ENCODE results near the gene MYO1H.

- TF ChIP-seq CTCF (IDR thresholded peaks at IDR 0.05 in 4 of 5, conservative IDR thresholded peaks at IDR 0.05 in 1 of 5) (peak in 4 of 5 experiments; percentile 54 to 78 (median 64)), POLR2A (IDR thresholded peaks at IDR 0.05) (no peak)
Measured at GRCh38 chr12:109432842-109433304, 85.2 kb downstream of the MYO1H start.

Measured in gastrocnemius medialis (tissue), 4 donors.